ENCODE measurements around the gene DR1. TPM values are rescaled to one million over a fixed set of nuclear protein-coding genes. Genes with fewer than 3 reads are reported as not detected.

Gene DR1
- total and polyA plus RNA-seq, 2 of the 8 experiments (the other 6 are each of a cell fraction or from before 2014, with no cell fraction given): 13.1 to 62.3 TPM

DNA sequence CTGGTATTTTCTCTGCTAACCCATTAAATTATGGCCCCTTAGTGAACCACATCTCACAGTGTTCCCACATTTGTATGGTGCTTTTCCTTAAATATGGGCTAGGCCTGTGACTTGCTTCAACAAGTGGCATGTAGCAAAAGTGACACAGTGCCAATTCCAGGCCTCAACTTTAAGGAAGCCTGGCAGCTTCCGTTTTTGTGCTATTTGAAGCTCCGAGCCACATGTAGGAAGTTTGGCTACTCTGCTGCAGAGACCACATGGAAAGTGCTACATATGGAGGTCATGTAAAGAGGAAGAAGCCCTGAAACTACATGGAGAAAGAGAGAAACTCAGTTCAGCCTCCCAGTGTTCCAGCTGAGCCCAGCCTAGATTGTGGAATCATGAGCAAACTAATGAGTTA, 28.5 kb upstream of the DR1 start:
- H4K20me1 ChIP-seq (replicated peaks in 1 of 2; ENCODE audit: control insufficient read depth in 1 of 2, insufficient read depth in 2 of 2, low read length in 2 of 2): no peaks in the 10 kb centered on the region
- no peak overlapping the region for H3K4me3 ChIP-seq (ENCODE audit: extremely low read depth in 1 of 4, insufficient read depth in 2 of 4, low read depth in 3 of 4, low read length in 4 of 4)
- H3K36me3 ChIP-seq (ENCODE audit: control insufficient read depth in 2 of 4, insufficient read depth in 4 of 4, low read length in 3 of 4): no peaks in the 10 kb centered on the region
- H4K8ac ChIP-seq (ENCODE audit: extremely low read depth, insufficient read depth, low read length): no peak overlapping the region
- WGBS, 2 experiments (ENCODE audit: extremely low coverage in 1 of 2, insufficient coverage in 1 of 2, insufficient read length in 1 of 2, insufficient replicate concordance in 2 of 2, low coverage in 1 of 2, low lambda C conversion rate in 2 of 2, missing lambda C conversion rate in 1 of 2): 97% methylated on average over 2 of the region's 2 CpGs; no CpG with 5 or more reads in 1 of the 2 experiments
- H3K9ac ChIP-seq (replicated peaks in 1 of 4; ENCODE audit: extremely low read depth in 1 of 4, low read depth in 3 of 4, low read length in 3 of 4): no peak overlapping the region
- no peak overlapping the region for H2AK5ac ChIP-seq (ENCODE audit: low read depth, low read length)
- no peak overlapping the region for H2BK15ac ChIP-seq (ENCODE audit: low read length)
- H3K9me3 ChIP-seq (ENCODE audit: insufficient read depth in 2 of 2, low read depth in 1 of 2, low read length in 1 of 2): peaks cover 4 to 10% of the 10 kb centered on the region in 2 experiments; a peak in 1 of 4 replicates
- no peak overlapping the region for H3K18ac ChIP-seq (ENCODE audit: extremely low read depth, low read length)
- CTCF ChIA-PET (ENCODE audit: partially characterized antibody): interaction anchor here (0.7 to 6.7 kb wide), 5 partner anchors 9 to 527 kb away, joined by 3 to 34 read pairs (median 4); no protein-coding TSS in a partner anchor
- H3K27ac ChIP-seq (ENCODE audit: low read depth, low read length): no peak overlapping the region
- H2BK12ac ChIP-seq (ENCODE audit: low read depth, low read length): no peak overlapping the region
- no peak overlapping the region for H4K5ac ChIP-seq (ENCODE audit: insufficient read length, low read depth, low read length)
- no peaks in the 10 kb centered on the region for H3K79me2 ChIP-seq (ENCODE audit: control insufficient read depth in 1 of 2, insufficient read depth in 2 of 2, low read length in 2 of 2)
- H3K23ac ChIP-seq (ENCODE audit: insufficient read length): no peak overlapping the region
- no peaks in the 10 kb centered on the region for H3K27me3 ChIP-seq (replicated peaks in 1 of 4; ENCODE audit: control insufficient read depth in 3 of 4, extremely low read depth in 1 of 4, insufficient read depth in 3 of 4, low read length in 3 of 4)
- FAIRE-seq (no peak), DNase-seq (ENCODE audit: low read depth in 1 of 2, low spot score in 2 of 2) (no peak)
- H3K56ac ChIP-seq (replicated peaks; ENCODE audit: insufficient read length, low read depth, low read length): no peak overlapping the region
- H3K4me1 ChIP-seq (replicated peaks in 1 of 4; ENCODE audit: control insufficient read depth in 3 of 4, insufficient read depth in 4 of 4, low read length in 3 of 4): no peaks in the 10 kb centered on the region
- no peak overlapping the region for H2AFZ ChIP-seq (ENCODE audit: low read length)
- POLR2A ChIA-PET (ENCODE audit: partially characterized antibody): interaction anchor here (2.2 kb wide), 1 partner anchor 10 kb away, joined by 5 read pairs; no protein-coding TSS in a partner anchor
- no peaks in the 10 kb centered on the region for H3K79me1 ChIP-seq (ENCODE audit: low read depth, low read length)
- no peak overlapping the region for H2BK120ac ChIP-seq (replicated peaks; ENCODE audit: low read depth, low read length)
- H2BK20ac ChIP-seq (ENCODE audit: low read length): no peak overlapping the region
- H3K23me2 ChIP-seq (ENCODE audit: low read depth, low read length): no peaks in the 10 kb centered on the region
- H4K91ac ChIP-seq (replicated peaks; ENCODE audit: insufficient read length, low read length): no peak overlapping the region
- no peak overlapping the region for H2BK5ac ChIP-seq (ENCODE audit: low read depth, low read length)
- H3K14ac ChIP-seq (ENCODE audit: insufficient read length): no peak overlapping the region
- no peak overlapping the region for H3K4ac ChIP-seq (replicated peaks; ENCODE audit: insufficient read length, low read depth, low read length)
- H3K4me2 ChIP-seq (ENCODE audit: insufficient read depth in 1 of 2, low read depth in 2 of 2, low read length in 2 of 2): no peak overlapping the region
- TF ChIP-seq, protein P1, sequence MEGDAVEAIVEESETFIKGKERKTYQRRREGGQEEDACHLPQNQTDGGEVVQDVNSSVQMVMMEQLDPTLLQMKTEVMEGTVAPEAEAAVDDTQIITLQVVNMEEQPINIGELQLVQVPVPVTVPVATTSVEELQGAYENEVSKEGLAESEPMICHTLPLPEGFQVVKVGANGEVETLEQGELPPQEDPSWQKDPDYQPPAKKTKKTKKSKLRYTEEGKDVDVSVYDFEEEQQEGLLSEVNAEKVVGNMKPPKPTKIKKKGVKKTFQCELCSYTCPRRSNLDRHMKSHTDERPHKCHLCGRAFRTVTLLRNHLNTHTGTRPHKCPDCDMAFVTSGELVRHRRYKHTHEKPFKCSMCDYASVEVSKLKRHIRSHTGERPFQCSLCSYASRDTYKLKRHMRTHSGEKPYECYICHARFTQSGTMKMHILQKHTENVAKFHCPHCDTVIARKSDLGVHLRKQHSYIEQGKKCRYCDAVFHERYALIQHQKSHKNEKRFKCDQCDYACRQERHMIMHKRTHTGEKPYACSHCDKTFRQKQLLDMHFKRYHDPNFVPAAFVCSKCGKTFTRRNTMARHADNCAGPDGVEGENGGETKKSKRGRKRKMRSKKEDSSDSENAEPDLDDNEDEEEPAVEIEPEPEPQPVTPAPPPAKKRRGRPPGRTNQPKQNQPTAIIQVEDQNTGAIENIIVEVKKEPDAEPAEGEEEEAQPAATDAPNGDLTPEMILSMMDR (IDR thresholded peaks at IDR 0.05; ENCODE audit: control extremely low read depth in 1 of 3, insufficient read depth in 1 of 3, low read depth in 1 of 3, low read length in 3 of 3): no peak
- TF ChIP-seq GTF2F1 (IDR thresholded peaks at IDR 0.05; ENCODE audit: borderline replicate concordance, low read depth, low read length) (no peak), CHD2 (IDR thresholded peaks at IDR 0.05; ENCODE audit: low read length) (no peak), RNF2 (IDR thresholded peaks at IDR 0.05; ENCODE audit: borderline replicate concordance, low read depth, low read length, missing control alignments, poor library complexity, severe bottlenecking) (no peak), FOSL1 (IDR thresholded peaks at IDR 0.05; ENCODE audit: insufficient read depth, low read depth, low read length) (no peak), POU5F1 (IDR thresholded peaks at IDR 0.05; ENCODE audit: low read depth, low read length) (no peak), TEAD4 (IDR thresholded peaks at IDR 0.05; ENCODE audit: low read depth, low read length) (no peak), HDAC2 (IDR thresholded peaks at IDR 0.05; ENCODE audit: borderline replicate concordance in 1 of 2, low read depth in 2 of 2, low read length in 2 of 2) (no peak), YY1 (IDR thresholded peaks at IDR 0.05; ENCODE audit: low read depth, low read length) (no peak), BACH1 (IDR thresholded peaks at IDR 0.05; ENCODE audit: low read length) (no peak), RBBP5 (IDR thresholded peaks at IDR 0.05; ENCODE audit: borderline replicate concordance, low read depth, low read length) (no peak)
